ENCODE results near the gene GALNT2.

GALNT2 gene

DNA sequence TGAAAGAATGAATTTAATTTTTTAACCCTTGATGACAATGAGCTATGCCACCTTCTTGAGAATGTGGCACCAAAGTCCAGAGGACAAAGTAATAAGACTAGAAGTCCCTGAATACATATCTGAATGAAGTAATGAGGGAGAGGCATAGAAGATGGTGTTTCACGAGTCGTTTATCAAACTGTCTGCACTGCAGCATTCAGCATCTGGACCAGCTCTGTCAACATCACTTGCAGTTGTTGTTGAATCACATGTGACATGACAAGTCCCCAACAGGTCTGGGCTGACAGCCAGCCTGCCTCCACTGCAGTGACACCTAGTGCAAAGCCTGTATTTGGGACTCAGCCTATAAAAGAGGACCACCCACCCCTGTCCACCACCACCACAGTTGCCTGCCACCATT, 17.3 kb upstream of the GALNT2 start:
- no peak overlapping the region for H3K27ac ChIP-seq
- no peak for DNase-seq (ENCODE audit: low read depth, low spot score)

DNA sequence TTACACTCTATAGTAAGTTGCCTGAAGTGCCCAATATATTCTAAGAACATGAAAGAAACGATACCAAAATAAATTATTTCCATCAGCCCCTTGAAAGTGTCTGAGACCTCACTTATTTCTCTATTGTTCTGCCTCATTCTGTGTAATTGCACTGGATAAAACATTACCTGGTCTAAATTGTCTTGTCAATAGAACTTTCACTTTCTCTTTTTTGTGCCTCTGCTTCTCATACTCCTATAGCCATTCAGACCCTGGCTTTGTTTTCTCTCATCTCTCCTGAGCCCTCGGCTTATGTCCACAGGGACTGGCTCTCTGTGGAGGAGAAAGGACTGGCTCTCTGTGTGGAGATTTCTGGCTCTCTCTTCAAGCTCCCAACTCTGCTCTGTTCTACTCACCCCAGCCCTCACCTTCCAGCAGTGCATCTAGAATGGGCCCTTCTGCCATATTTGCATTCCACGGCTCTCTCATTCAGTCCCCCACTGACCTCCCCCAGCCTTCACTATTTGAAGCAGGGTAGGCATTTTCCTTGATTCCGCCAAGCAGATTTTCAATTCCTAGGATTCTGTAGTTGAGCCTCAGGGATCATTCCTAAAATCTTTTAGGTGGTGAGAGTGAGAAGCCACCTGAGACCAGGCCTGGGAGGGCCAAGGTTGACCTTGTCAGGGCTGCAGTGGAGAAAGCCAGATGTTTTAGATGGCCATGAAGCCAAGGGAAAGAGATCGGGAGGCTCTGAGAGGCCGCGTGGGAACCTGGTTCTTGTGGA, 15.9 kb upstream of the GALNT2 start:
- H3K27ac ChIP-seq, result no peak overlapping the region
- DNase-seq (ENCODE audit: low read depth, low spot score), result no peak

- DNase-seq (ENCODE audit: low read depth, low spot score), result no peak
- no peak overlapping the region for H3K27ac ChIP-seq
Measured at GRCh38 chr1:230052018-230052417, 15.0 kb upstream of the GALNT2 start.

- no peak for DNase-seq (ENCODE audit: low read depth, low spot score)
- no peak overlapping the region for H3K27ac ChIP-seq
Measured at GRCh38 chr1:230052665-230053064, 14.4 kb upstream of the GALNT2 start.

DNA sequence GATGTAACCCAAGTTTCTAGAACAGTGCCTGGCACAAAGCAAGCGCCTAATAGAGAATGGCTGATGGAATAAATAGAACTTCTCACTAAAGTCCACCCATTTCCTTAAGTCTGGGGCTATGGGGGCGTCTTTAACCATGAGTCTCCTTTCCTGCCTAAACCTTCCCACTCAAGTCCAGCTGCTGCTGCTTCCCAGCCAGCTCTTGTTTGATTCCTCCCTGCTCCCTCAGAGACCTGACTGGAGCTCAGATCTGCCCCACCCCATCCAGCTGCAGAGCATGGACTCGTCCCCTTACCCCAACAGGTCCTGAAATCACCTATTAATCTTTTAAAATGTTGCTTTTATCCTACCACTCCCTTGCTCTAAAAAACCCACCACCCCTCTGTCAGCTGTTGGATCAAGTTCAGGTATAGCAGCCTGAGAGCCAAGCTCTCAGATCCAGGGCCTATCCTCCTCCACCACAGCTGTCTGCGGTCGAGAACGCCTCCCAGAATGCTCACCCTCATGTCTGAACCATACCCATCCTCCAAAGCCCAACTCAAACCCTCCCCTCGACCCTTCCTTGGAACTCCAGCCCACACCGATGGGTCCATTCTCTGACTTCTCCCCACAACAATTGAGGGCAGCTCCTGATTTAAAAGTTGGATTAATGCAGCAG, 12.8 kb upstream of the GALNT2 start:
- no peak overlapping the region for H3K27ac ChIP-seq
- no peak for DNase-seq (ENCODE audit: low read depth, low spot score)

DNA sequence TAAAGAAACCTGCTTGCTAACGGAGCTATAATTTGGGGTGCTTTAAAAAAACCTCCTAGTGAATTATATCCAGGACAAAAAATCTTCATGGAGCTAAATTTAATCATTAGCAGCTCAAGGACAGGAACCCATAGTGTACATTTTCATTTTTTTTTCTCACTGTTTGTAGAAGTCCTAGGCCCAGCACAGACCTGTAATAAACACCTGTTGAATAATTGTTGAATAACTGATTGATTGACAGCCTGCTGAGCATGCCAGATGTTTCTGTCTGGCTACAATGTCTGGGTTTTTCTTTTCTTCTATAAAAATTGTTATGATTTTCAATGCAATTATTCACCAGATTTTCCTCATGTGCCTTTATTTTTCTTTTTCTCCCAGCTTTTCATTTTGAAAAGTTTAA, 10.9 kb upstream of the GALNT2 start:
- no peak for DNase-seq (ENCODE audit: low read depth, low spot score)
- H3K27ac ChIP-seq, result no peak overlapping the region

GRCh38 chr1:230057100-230057499, 9.9 kb upstream of the GALNT2 start:
- H3K27ac ChIP-seq, result no peak overlapping the region
- no peak for DNase-seq (ENCODE audit: low read depth, low spot score)

GRCh38 chr1:230057681-230058565, 9.1 kb upstream of the GALNT2 start:
- no peak overlapping the region for H3K27ac ChIP-seq
- no peak for DNase-seq (ENCODE audit: low read depth, low spot score)

- no peak overlapping the region for H3K27ac ChIP-seq
- no peak for DNase-seq (ENCODE audit: low read depth, low spot score)
Measured at GRCh38 chr1:230058626-230059025, 8.4 kb upstream of the GALNT2 start.

GRCh38 chr1:230061801-230062200, 5.2 kb upstream of the GALNT2 start:
- no peak for DNase-seq (ENCODE audit: low read depth, low spot score)
- no peak overlapping the region for H3K27ac ChIP-seq

DNA sequence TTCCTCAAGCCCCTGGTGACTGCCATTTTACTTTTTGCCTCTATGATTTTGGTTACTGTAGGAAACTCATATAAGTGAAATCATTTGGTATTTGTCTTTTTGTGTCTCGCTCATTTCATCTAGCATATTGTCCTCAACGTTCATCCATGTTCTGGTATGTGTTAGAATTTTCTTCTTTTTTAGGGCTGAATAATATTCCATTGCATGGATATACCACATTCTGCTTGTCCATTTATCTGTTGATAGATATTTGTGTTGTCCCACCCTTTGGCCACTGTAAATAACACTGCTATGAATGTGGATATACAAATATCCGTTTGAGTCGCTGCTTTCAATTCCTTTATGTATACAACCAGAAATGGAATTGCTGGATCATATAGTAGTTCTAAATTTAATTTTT, 4.5 kb upstream of the GALNT2 start:
- DNase-seq (ENCODE audit: low read depth, low spot score), result no peak

DNA sequence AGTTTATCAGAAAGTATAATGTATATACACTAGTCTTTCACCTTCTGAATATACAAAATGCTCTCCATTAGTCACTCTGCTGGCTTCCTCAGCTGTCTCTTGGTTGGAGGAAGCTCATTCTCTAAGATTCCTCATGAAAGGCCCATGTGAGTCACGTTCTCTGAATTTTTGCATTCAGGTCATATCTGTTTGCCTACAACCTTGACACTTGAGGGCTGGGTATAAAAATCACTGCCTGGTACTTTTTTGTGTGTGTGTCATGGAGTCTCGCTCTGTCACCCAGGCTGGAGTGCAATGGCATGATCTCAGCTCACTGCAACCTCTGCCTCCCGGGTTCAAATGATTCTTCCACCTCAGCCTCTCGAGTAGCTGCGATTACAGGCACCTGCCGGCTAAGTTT, 2.8 kb upstream of the GALNT2 start:
- no peak overlapping the region for H3K27ac ChIP-seq
- DNase-seq (ENCODE audit: low read depth, low spot score), result no peak

More for the DNA sequence above, 4.5 kb upstream of the GALNT2 start:
- no peak overlapping the region for H3K27ac ChIP-seq

- no peak for DNase-seq (ENCODE audit: low read depth, low spot score)
- no peak overlapping the region for H3K27ac ChIP-seq
Measured at GRCh38 chr1:230065161-230065560, 1.9 kb upstream of the GALNT2 start.

- no peak for DNase-seq (ENCODE audit: low read depth, low spot score)
- no peak overlapping the region for H3K27ac ChIP-seq
Measured at GRCh38 chr1:230065571-230065970, 1.5 kb upstream of the GALNT2 start.

DNA sequence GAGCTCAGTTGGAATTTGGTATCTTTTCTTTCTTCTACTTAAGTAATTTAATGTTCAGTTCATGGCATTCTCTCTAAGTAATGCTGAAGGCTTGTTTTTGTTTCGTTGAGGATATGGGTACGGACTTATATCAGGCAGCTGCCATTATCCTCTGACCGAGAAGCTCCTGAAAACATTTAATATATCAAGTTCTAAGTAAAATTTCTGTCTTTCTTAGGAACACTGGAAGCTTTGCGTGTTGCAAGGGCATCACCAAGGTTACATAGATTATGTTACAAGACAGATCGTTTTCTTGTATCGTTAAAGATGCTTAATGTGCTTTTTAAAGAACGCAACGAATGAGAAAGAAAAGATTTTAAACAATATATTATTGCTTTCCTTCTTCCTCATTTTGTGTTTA, 1.0 kb upstream of the GALNT2 start:
- DNase-seq (ENCODE audit: low read depth, low spot score), result no peak
- H3K27ac ChIP-seq, result no peak overlapping the region

DNA sequence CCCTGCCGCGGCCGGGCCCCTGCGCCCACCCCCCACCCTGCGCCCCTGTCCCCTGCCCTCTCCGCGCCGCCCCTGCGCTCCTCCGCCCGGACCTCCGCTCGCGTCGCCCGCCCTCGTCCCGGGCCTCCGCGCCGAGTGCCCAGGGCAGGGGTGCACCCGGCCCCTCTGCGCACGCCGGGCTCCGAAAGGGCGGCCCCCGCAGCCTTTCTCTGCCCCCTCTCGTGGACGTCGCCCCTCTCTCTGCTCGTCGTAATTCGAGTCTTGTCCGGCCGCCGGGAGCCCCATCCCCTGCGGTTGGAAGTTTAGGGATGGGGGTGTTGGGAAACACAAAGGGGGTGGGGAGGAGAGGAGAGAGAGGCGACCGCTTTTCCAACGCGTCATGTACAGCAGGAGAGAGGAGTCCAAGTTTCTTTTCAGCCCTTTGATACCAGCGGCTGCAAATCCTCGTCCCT, 407 bp downstream of the GALNT2 start:
- DNase-seq (ENCODE audit: low read depth, low spot score), result no peak
- peak overlapping the region; percentile 79 for H3K27ac ChIP-seq

GRCh38 chr1:230067871-230068620, 1.0 kb downstream of the GALNT2 start:
- peak overlapping the region; percentile 79 for H3K27ac ChIP-seq
- DNase-seq (ENCODE audit: low read depth, low spot score), result no peak

- no peak for DNase-seq (ENCODE audit: low read depth, low spot score)
- no peak overlapping the region for H3K27ac ChIP-seq
Measured at GRCh38 chr1:230068621-230068873, 1.5 kb downstream of the GALNT2 start.

DNA sequence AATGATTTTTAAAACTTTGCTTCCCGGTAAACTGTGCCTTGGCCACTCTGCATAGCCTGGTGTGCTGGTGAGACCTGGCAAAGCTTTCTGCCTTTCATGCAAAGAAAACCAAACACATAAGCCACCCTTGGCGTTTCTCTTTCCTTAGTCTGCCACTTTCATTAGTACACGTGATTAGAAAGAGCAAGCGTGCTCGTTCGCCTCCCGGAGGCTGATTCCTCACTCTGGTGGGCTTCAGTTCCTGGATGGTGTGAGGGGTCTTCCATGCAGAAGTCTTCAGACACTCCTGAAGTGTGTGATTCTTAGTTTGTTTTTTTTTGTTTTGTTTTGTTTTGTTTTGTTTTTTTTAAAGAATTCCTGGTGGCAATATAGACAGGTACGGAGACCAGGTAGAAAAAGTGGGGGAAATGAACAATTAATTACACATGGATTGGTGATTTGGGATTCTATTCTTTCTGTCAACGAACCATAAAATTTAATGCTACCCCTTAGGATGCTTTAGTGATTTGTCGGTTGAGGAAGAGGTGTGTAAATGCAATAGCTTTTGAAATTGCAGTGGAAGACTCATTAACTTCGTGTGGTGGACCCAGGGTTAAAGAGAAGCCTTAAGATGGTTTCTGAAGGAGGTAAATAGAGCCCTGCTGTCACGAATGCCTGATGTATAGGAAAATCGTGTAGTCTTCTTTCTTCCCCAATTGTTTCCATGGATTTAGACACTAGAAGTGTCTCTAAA, 2.1 kb downstream of the GALNT2 start:
- no peak for DNase-seq (ENCODE audit: low read depth, low spot score)
- no peak overlapping the region for H3K27ac ChIP-seq

DNA sequence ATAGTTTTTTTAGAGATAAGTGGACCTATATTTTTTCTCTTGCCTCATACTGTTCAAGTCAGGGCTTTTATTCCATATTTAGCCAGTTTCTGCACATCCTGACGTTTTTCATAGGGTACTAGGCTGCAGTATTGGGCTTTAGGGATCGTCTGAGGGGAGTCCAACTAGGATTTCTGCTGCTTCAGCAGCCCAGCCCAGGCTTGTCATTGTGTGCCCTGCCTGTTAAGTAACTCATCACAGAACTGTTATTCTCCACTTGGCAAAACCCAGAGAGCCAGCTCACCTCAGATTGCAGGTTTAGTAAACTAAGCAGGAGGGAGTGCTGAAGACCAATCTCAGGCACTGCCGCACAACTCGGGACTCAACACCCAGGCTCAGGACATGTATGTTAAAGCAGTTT, 2.8 kb downstream of the GALNT2 start:
- H3K27ac ChIP-seq, result no peak overlapping the region
- no peak for DNase-seq (ENCODE audit: low read depth, low spot score)

All from epithelial cell of prostate (primary cell).